Right cardiac atrium (tissue), 5 donors: ENCODE results near the gene OTOG. TPM values are rescaled to one million over a fixed set of nuclear protein-coding genes. Genes with fewer than 3 reads are reported as not detected.
A peak's percentile ranks its signal among the peaks of the same experiment; 100 is the strongest.

ENCODE experiments used
- ATAC-seq, 2 donors: fragments of 200-7000 bp; cut with Tn5 transposase; one replicate each; pipeline versions ENCODE4 v1.8.0 to v1.9.1; 2020; ENCODE audit warnings: moderate library complexity in 2 of 2, mild to moderate bottlenecking in 1 of 2
- DNase-seq, 3 donors: peaks; one replicate each; pipeline ENCODE4 v3.0.0-alpha.2; 2020
- H3K27ac ChIP-seq: one replicate; pipeline ENCODE4 v1.5.1; 2013; ENCODE audit warnings: mild to moderate bottlenecking, low read length, control low read depth, moderate library complexity
- H3K27me3 ChIP-seq: one replicate; pipeline ENCODE4 v1.6.1; 2013; ENCODE audit not compliant: control insufficient read depth, insufficient read depth
- H3K4me1 ChIP-seq: one replicate; pipeline ENCODE4 v1.6.1; 2013; ENCODE audit warnings: low read length; ENCODE audit not compliant: control insufficient read depth, insufficient read depth
- H3K4me3 ChIP-seq: one replicate; pipeline ENCODE4 v1.5.1; 2013; ENCODE audit warnings: low read length, control low read depth
- H3K9me3 ChIP-seq: one replicate; pipeline ENCODE4 v1.6.1; 2013; ENCODE audit warnings: low read length; ENCODE audit not compliant: control insufficient read depth
- WGBS: extraction: QIAGEN DNeasy Blood & Tissue Kit; methylation state at CpG from one replicate; pipeline ENCODE4 v1.1.7; 2013; 5-methylcytosine and 5-hydroxymethylcytosine counted together
- intact Hi-C, 4 donors: fragments of 100-400 bp; cut with DNase I; formaldehyde crosslinking; loops; one replicate each; pipeline versions ENCODE4 v1.11.0 to v1.14.0; 2022 to 2023
- polyA plus RNA-seq: library from polyadenylated mRNA; stranded (reverse); fragments of 200-250 nt; gene quantifications from one replicate; pipeline ENCODE4 v1.2.3, GENCODE V29; 2013
- total RNA-seq, 4 donors: library from RNA; stranded (reverse); fragmentation: NEBNext Ultra II Directional; extraction: Animal tissue kit (Norgen Biotek cat#: 25700); gene quantifications; one replicate each; pipeline ENCODE4 v1.2.1, GENCODE V29; 2021
- donor health status: healthy with polysubstance abuse.
- donor health status: DM: no; HTN: yes; CAD: no.
- donor health status: DM: no; HTN: no; CAD: no.
- donor health status: DM: no; HTN: yes; CAD: no; lungs with severe emphysema.
- donor health status: DM: yes; HTN: yes; CAD: no.

The OTOG gene
- total and polyA plus RNA-seq, 5 donors, result not detected

GRCh38 chr11:17528181-17528691, 18.8 kb upstream of the OTOG start:
- ATAC-seq (peak; percentile 48 to 65), DNase-seq (peak; percentile 46 to 83 (median 81))
- no peaks in the 10 kb centered on the region for H3K27me3 ChIP-seq
- H3K9me3 ChIP-seq, result no peaks in the 10 kb centered on the region
- WGBS, result 51% methylated on average over 9 of the region's 9 CpGs
- no peak overlapping the region for H3K4me3 ChIP-seq
- intact Hi-C loops, result no loop called here
- no peaks in the 10 kb centered on the region for H3K4me1 ChIP-seq
- H3K27ac ChIP-seq, result no peak overlapping the region

GRCh38 chr11:17528906-17529843, 17.9 kb upstream of the OTOG start:
- DNase-seq, result no peak
- Histone ChIP-seq H3K27ac (no peak overlapping the region), H3K4me3 (no peak overlapping the region), H3K4me1 (no peaks in the 10 kb centered on the region), H3K9me3 (no peaks in the 10 kb centered on the region), H3K27me3 (no peaks in the 10 kb centered on the region)
- peak; percentile 22 to 24 for ATAC-seq
- intact Hi-C loops, result no loop called here
- WGBS, result 59% methylated on average over 14 of the region's 14 CpGs

GRCh38 chr11:17529844-17530185, 17.2 kb upstream of the OTOG start:
- Histone ChIP-seq H3K27ac (no peak overlapping the region), H3K4me3 (no peak overlapping the region), H3K9me3 (no peaks in the 10 kb centered on the region), H3K27me3 (no peaks in the 10 kb centered on the region), H3K4me1 (no peaks in the 10 kb centered on the region)
- intact Hi-C loops, result no loop called here
- peak in 1 of 3 donors; percentile 37 for DNase-seq
- 58% methylated on average over 10 of the region's 10 CpGs for WGBS
- ATAC-seq, result peak in 1 of 2 donors; percentile 56

GRCh38 chr11:17531071-17531600, 15.9 kb upstream of the OTOG start:
- intact Hi-C loops, result no loop called here
- H3K4me3 ChIP-seq, result no peak overlapping the region
- H3K27me3 ChIP-seq, result no peaks in the 10 kb centered on the region
- peak in 1 of 2 donors; percentile 4 for ATAC-seq
- no peaks in the 10 kb centered on the region for H3K4me1 ChIP-seq
- no peak overlapping the region for H3K27ac ChIP-seq
- no peaks in the 10 kb centered on the region for H3K9me3 ChIP-seq
- WGBS, result 81% methylated on average over 22 of the region's 22 CpGs
- no peak for DNase-seq

- H3K4me3 ChIP-seq, result no peak overlapping the region
- intact Hi-C loops, result no loop called here
- no peaks in the 10 kb centered on the region for H3K4me1 ChIP-seq
- no peaks in the 10 kb centered on the region for H3K27me3 ChIP-seq
- 22% methylated on average over 6 of the region's 6 CpGs for WGBS
- H3K9me3 ChIP-seq, result no peaks in the 10 kb centered on the region
- DNase-seq (no peak), ATAC-seq (peak; percentile 64 to 77)
- peak overlapping the region; percentile 48 for H3K27ac ChIP-seq
Observed at GRCh38 chr11:17531636-17532113, 15.4 kb upstream of the OTOG start.

GRCh38 chr11:17532784-17533183, 14.3 kb upstream of the OTOG start:
- DNase-seq, result no peak
- Histone ChIP-seq H3K27me3 (no peaks in the 10 kb centered on the region), H3K4me1 (no peaks in the 10 kb centered on the region), H3K27ac (no peak overlapping the region), H3K4me3 (no peak overlapping the region), H3K9me3 (no peaks in the 10 kb centered on the region)
- no peak for ATAC-seq
- 90% methylated on average over 2 of the region's 2 CpGs for WGBS
- intact Hi-C loops, result no loop called here

GRCh38 chr11:17533341-17533740, 13.7 kb upstream of the OTOG start:
- intact Hi-C loops, result no loop called here
- no peak overlapping the region for H3K4me3 ChIP-seq
- no peaks in the 10 kb centered on the region for H3K4me1 ChIP-seq
- 88% methylated on average over 6 of the region's 6 CpGs for WGBS
- DNase-seq (no peak), ATAC-seq (no peak)
- H3K9me3 ChIP-seq, result no peaks in the 10 kb centered on the region
- H3K27me3 ChIP-seq, result no peaks in the 10 kb centered on the region
- no peak overlapping the region for H3K27ac ChIP-seq

- intact Hi-C loops, result no loop called here
- Histone ChIP-seq H3K4me1 (no peaks in the 10 kb centered on the region), H3K9me3 (no peaks in the 10 kb centered on the region), H3K27me3 (no peaks in the 10 kb centered on the region), H3K4me3 (no peak overlapping the region), H3K27ac (no peak overlapping the region)
- DNase-seq, result no peak
- WGBS, result 70% methylated on average over 11 of the region's 11 CpGs
- no peak for ATAC-seq
Observed at GRCh38 chr11:17533778-17534415, 13.2 kb upstream of the OTOG start.

GRCh38 chr11:17535488-17535887, 11.6 kb upstream of the OTOG start:
- H3K9me3 ChIP-seq, result no peaks in the 10 kb centered on the region
- no peak for ATAC-seq
- WGBS, result 84% methylated on average over 3 of the region's 3 CpGs
- DNase-seq, result no peak
- H3K27ac ChIP-seq, result no peak overlapping the region
- H3K27me3 ChIP-seq, result no peaks in the 10 kb centered on the region
- intact Hi-C loops, result no loop called here
- H3K4me3 ChIP-seq, result no peak overlapping the region
- H3K4me1 ChIP-seq, result no peaks in the 10 kb centered on the region

- Histone ChIP-seq H3K27ac (no peak overlapping the region), H3K9me3 (no peaks in the 10 kb centered on the region), H3K27me3 (no peaks in the 10 kb centered on the region), H3K4me1 (no peaks in the 10 kb centered on the region), H3K4me3 (no peak overlapping the region)
- intact Hi-C loops, result no loop called here
- DNase-seq, result no peak
- 86% methylated on average over 8 of the region's 8 CpGs for WGBS
- no peak for ATAC-seq
Observed at GRCh38 chr11:17537261-17537660, 9.8 kb upstream of the OTOG start.

GRCh38 chr11:17538054-17538453, 9.0 kb upstream of the OTOG start:
- no peak overlapping the region for H3K4me3 ChIP-seq
- intact Hi-C loops, result no loop called here
- H3K27ac ChIP-seq, result no peak overlapping the region
- WGBS, result 89% methylated on average over 1 of the region's 1 CpG
- H3K9me3 ChIP-seq, result no peaks in the 10 kb centered on the region
- DNase-seq (no peak), ATAC-seq (no peak)
- H3K4me1 ChIP-seq, result no peaks in the 10 kb centered on the region
- no peaks in the 10 kb centered on the region for H3K27me3 ChIP-seq
